Activated CD8-positive, alpha-beta T cell treated with anti-CD3 and anti-CD28 coated beads for 36 hours (primary cell): ENCODE results near the gene UBE4B. TPM values are rescaled to one million over a fixed set of nuclear protein-coding genes. Genes with fewer than 3 reads are reported as not detected.

Experiments
- ATAC-seq: fragments of 200-7000 bp; cut with Tn5 transposase; one replicate; pipeline ENCODE4 v1.10.0; 2021; ENCODE audit warnings: mild to moderate bottlenecking, moderate library complexity
- CTCF ChIA-PET: fragments of 350-600 bp; sonication (Branson Sonifier 250); formaldehyde crosslinking; loops from one replicate; lab custom pipeline; 2021; ENCODE audit warnings: antibody characterized with exemption; lab: Charles Lee
- POLR2A ChIA-PET: fragments of 350-600 bp; sonication (Branson Sonifier 250); formaldehyde crosslinking; loops from one replicate; lab custom pipeline; 2021; ENCODE audit warnings: antibody characterized with exemption; lab: Charles Lee
- DNase-seq: peaks from one replicate; pipeline ENCODE4 v3.0.0-alpha.2; 2020
- H3K27ac Mint-ChIP-seq: one replicate; pipeline ENCODE4 v1.8.0; 2021; ENCODE audit warnings: mild to moderate bottlenecking, mixed read lengths
- H3K27me3 Mint-ChIP-seq: one replicate; pipeline ENCODE4 v1.8.0; 2021; ENCODE audit warnings: mixed read lengths
- H3K36me3 Mint-ChIP-seq: one replicate; pipeline ENCODE4 v1.8.0; 2021; ENCODE audit warnings: low read depth, mixed read lengths
- H3K4me1 Mint-ChIP-seq: one replicate; pipeline ENCODE4 v1.8.0; 2021; ENCODE audit warnings: low read depth, mixed read lengths
- H3K4me3 Mint-ChIP-seq: one replicate; pipeline ENCODE4 v1.8.0; 2021; ENCODE audit warnings: mild to moderate bottlenecking, moderate library complexity, mixed read lengths
- H3K9me3 Mint-ChIP-seq: one replicate; pipeline ENCODE4 v1.8.0; 2021; ENCODE audit warnings: mixed read lengths
- CTCF ChIP-seq: fragments of 200-600 bp; IDR thresholded peaks from one replicate; pipeline ENCODE4 v1.8.0; 2022; ENCODE audit warnings: antibody characterized with exemption, mild to moderate bottlenecking
- intact Hi-C: fragments of 100-400 bp; cut with micrococcal nuclease; formaldehyde crosslinking; loops from one replicate; pipeline ENCODE4 v1.10.0; 2022
- total RNA-seq, 2 experiments: library from RNA; stranded (reverse); gene quantifications; one replicate each; pipeline ENCODE4 v1.2.3, GENCODE V29; 2021

UBE4B gene
- total RNA-seq, 2 experiments from 2014 or later: 21.0 to 26.2 TPM

- Mint-ChIP-seq H3K4me3 (no peak overlapping the region), H3K9me3 (peaks cover 2% of the 10 kb centered on the region), H3K27me3 (no peaks in the 10 kb centered on the region), H3K36me3 (no peaks in the 10 kb centered on the region), H3K4me1 (no peaks in the 10 kb centered on the region), H3K27ac (no peak overlapping the region)
- ChIA-PET CTCF (interaction anchor here (0.8 to 1.6 kb wide), 2 partner anchors 23 to 34 kb away, joined by 3 to 4 read pairs; no protein-coding TSS in a partner anchor), POLR2A (interaction anchor here (0.6 kb wide), 2 partner anchors 15 to 402 kb away, joined by 3 read pairs; no protein-coding TSS in a partner anchor)
- intact Hi-C loops: loop anchor here (2.0 kb wide), 1 partner anchor 16 kb away; no protein-coding TSS in a partner anchor
- DNase-seq (peak; percentile 24), ATAC-seq (peak; percentile 58)
- no peak for TF ChIP-seq CTCF
These were observed 153.7 kb downstream of the UBE4B start for GRCh38 chr1:10186331-10187025.

GRCh38 chr1:10187026-10187334, 154.2 kb downstream of the UBE4B start:
- no peak for DNase-seq
- Mint-ChIP-seq H3K36me3 (no peaks in the 10 kb centered on the region), H3K27ac (no peak overlapping the region), H3K4me1 (no peaks in the 10 kb centered on the region), H3K27me3 (no peaks in the 10 kb centered on the region), H3K4me3 (no peak overlapping the region), H3K9me3 (peaks cover 2% of the 10 kb centered on the region)
- CTCF ChIA-PET: interaction anchor here (0.8 to 1.6 kb wide), 2 partner anchors 22 to 34 kb away, joined by 3 to 4 read pairs; no protein-coding TSS in a partner anchor
- no peak for TF ChIP-seq CTCF
- POLR2A ChIA-PET: interaction anchor here (0.6 kb wide), 2 partner anchors 16 to 402 kb away, joined by 3 read pairs; no protein-coding TSS in a partner anchor
- intact Hi-C loops: loop anchor here (2.0 kb wide), 1 partner anchor 16 kb away; no protein-coding TSS in a partner anchor
- peak; percentile 63 for ATAC-seq

- ATAC-seq (no peak), DNase-seq (no peak)
- ChIA-PET CTCF (interaction anchor here (0.7 kb wide), 1 partner anchor 28 kb away, joined by 3 read pairs; no protein-coding TSS in a partner anchor), POLR2A (no interaction called here)
- Mint-ChIP-seq H3K9me3 (peaks cover 2% of the 10 kb centered on the region), H3K27me3 (no peaks in the 10 kb centered on the region), H3K27ac (no peak overlapping the region), H3K4me1 (no peaks in the 10 kb centered on the region), H3K36me3 (no peaks in the 10 kb centered on the region), H3K4me3 (no peak overlapping the region)
- intact Hi-C loops: no loop called here
- no peak for TF ChIP-seq CTCF
These were observed 155.4 kb downstream of the UBE4B start for GRCh38 chr1:10188133-10188650.

GRCh38 chr1:10189659-10190058, 156.9 kb downstream of the UBE4B start:
- DNase-seq: no peak
- Mint-ChIP-seq H3K27ac (no peak overlapping the region), H3K36me3 (no peaks in the 10 kb centered on the region), H3K4me3 (no peak overlapping the region), H3K9me3 (peaks cover 2% of the 10 kb centered on the region), H3K27me3 (peaks cover 5% of the 10 kb centered on the region), H3K4me1 (no peaks in the 10 kb centered on the region)
- no peak for TF ChIP-seq CTCF
- no peak for ATAC-seq
- intact Hi-C loops: no loop called here
- CTCF ChIA-PET: interaction anchor here (0.9 kb wide), 1 partner anchor 20 kb away, joined by 3 read pairs; the partner anchor contains the start of gene KIF1B
- POLR2A ChIA-PET: no interaction called here

- Mint-ChIP-seq H3K9me3 (peaks cover 2% of the 10 kb centered on the region), H3K4me3 (no peak overlapping the region), H3K4me1 (no peaks in the 10 kb centered on the region), H3K27ac (no peak overlapping the region), H3K36me3 (no peaks in the 10 kb centered on the region), H3K27me3 (peaks cover 9% of the 10 kb centered on the region)
- no peak for TF ChIP-seq CTCF
- ChIA-PET CTCF (interaction anchor here (2.8 kb wide), 1 partner anchor 18 kb away, joined by 11 read pairs; the partner anchor contains the start of gene KIF1B), POLR2A (no interaction called here)
- no peak for ATAC-seq
- intact Hi-C loops: no loop called here
- no peak for DNase-seq
These were observed 159.5 kb downstream of the UBE4B start for GRCh38 chr1:10192263-10192662.
